ENCODE measurements around the gene RNF144B.

DNA sequence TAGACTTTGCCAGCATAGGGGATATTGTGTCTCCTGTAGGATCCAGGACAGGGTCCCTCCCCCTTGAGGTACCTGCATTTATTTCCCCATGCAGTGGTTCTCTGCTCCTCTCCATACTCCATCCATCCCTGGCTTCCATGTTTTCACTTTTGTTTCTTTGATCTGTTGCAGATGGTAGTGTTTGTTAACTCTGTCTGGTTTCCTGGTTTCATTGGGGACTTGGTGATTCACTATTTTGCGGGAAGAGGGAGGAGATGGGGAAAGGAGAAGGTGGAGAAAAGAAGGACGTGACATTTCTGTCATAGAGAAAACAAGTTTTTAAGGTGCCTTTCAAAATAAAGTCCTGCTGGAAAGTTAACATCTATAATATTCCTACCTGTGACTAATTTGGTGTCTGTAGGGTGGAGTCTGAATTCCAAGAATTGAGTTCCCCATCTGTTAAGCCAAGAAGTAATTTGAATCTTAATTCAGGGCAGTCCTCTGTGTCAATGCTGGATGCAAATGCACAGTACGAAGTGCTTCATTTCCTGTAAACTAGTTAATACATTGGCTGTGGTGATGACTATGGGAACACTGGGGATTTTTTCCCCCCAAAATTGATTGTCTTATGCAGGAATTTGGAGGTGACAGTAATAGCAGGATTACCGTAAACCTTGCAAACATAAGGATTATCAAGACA, 6.9 kb upstream of the RNF144B start:
- no peak for TF ChIP-seq EZH2 (IDR thresholded peaks at IDR 0.05; ENCODE audit: insufficient read depth, low read length)
- TF ChIP-seq, protein P1, sequence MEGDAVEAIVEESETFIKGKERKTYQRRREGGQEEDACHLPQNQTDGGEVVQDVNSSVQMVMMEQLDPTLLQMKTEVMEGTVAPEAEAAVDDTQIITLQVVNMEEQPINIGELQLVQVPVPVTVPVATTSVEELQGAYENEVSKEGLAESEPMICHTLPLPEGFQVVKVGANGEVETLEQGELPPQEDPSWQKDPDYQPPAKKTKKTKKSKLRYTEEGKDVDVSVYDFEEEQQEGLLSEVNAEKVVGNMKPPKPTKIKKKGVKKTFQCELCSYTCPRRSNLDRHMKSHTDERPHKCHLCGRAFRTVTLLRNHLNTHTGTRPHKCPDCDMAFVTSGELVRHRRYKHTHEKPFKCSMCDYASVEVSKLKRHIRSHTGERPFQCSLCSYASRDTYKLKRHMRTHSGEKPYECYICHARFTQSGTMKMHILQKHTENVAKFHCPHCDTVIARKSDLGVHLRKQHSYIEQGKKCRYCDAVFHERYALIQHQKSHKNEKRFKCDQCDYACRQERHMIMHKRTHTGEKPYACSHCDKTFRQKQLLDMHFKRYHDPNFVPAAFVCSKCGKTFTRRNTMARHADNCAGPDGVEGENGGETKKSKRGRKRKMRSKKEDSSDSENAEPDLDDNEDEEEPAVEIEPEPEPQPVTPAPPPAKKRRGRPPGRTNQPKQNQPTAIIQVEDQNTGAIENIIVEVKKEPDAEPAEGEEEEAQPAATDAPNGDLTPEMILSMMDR (IDR thresholded peaks at IDR 0.05; ENCODE audit: insufficient read depth, low read depth, low read length), result no peak

All from astrocyte (in vitro differentiated cells and primary cell).